ENCODE results near the gene MIDN. TPM values are rescaled to one million over a fixed set of nuclear protein-coding genes. Genes with fewer than 3 reads are reported as not detected.
"Not testable (repeated sequence)": the region's sequence is repeated elsewhere in the genome, so short reads cannot be mapped to it uniquely, and the experiment has no call there.

Gene MIDN
- total RNA-seq, 2 donors from 2014 or later: 87.1 to 113 TPM

DNA sequence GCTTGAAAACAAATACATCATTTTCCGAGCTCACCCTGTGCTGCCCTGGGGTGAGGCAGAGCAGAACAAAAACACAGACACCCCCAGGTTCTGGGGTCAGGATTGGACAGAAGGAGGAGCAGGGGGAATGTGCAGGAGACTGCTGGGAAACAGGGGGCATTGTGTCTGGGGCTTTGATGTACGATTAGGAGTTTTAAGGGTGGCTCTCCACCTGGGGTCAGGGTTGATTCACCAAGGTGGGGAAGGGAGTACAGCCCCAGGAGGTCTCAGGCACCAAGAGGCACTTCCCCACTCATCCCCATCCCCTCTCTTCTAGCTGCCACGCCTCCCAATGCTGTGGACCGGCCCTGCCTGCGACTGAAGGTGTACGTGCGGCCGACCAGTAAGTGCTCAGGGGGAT lies 49.9 kb downstream of the MIDN start:
- Mint-ChIP-seq H3K4me1 (peaks cover 2% of the 10 kb centered on the region), H3K4me3 (no peak overlapping the region)
- no peaks in the 10 kb centered on the region for H3K9me3 ChIP-seq (ENCODE audit: control insufficient read depth, low read length, poor library complexity, severe bottlenecking)

DNA sequence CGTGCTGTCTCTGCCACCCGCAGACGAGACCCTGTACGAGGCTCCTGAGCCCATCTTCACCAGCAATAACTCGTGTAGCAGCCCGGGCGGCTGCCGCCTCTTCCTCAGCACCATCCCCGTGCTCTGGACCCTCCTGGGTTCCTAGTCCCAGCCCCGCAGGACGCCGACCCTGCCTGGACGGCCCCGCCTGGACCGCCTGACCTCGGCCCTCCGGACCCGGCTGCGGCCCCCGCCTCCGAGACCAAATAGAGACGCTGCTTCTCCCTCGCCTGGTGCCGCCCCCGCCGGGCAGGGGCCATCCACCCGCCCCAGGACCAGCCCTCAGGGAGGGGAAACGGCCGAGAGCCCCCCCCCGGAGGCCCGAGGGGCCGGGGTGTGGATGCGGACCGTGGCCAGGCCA lies 51.4 kb downstream of the MIDN start:
- Mint-ChIP-seq H3K36me3 (ENCODE audit: low read depth) (no peaks in the 10 kb centered on the region), H3K27me3 (no peaks in the 10 kb centered on the region), H3K4me1 (no peaks in the 10 kb centered on the region), H3K4me3 (no peak overlapping the region), H3K27ac (no peak overlapping the region)
- ATAC-seq (no peak), DNase-seq (no peak)
- H3K9me3 ChIP-seq (ENCODE audit: control insufficient read depth, low read length, poor library complexity, severe bottlenecking): no peaks in the 10 kb centered on the region

More for the DNA sequence above, 49.9 kb downstream of the MIDN start:
- ATAC-seq (no peak), DNase-seq (no peak)
- Mint-ChIP-seq H3K27ac (peak overlapping the region; percentile 14), H3K36me3 (ENCODE audit: low read depth) (no peaks in the 10 kb centered on the region), H3K27me3 (no peaks in the 10 kb centered on the region)

DNA sequence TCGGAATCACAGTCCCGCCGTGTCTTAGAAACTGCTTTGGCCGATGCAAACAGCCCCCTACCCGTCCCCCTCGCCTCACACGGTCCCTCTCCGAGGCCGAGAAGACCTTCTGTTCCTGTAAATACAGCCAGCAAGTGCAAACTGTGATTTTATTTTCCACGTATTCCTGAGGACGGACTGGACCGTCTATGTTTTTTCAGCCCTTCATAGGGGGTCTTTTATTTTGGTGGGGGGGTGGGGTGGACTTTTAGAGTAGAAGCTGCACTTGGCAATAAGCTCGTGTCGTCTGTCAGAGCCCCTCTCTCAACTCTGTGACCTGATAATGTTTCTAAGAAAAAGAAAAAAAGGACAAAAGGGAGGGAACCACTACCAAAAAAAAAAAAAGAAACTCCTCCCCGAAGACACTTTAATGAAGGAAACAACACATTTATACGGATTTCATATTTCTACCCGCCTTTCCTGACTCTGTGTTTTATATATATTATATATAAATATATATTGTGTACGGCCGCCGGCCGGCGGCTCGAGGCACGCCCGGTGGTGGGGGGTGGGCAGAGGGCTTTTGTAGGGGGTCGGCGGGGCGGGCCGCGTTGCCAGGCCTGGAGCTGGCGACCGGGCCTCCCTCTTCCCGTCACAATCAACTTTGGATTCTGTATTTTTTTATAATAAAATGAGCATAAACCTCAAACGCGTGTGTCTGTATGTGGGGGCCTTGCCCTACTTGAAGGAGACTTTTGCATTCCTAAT lies 52.5 kb downstream of the MIDN start:
- H3K4me3 Mint-ChIP-seq: no peak overlapping the region

DNA sequence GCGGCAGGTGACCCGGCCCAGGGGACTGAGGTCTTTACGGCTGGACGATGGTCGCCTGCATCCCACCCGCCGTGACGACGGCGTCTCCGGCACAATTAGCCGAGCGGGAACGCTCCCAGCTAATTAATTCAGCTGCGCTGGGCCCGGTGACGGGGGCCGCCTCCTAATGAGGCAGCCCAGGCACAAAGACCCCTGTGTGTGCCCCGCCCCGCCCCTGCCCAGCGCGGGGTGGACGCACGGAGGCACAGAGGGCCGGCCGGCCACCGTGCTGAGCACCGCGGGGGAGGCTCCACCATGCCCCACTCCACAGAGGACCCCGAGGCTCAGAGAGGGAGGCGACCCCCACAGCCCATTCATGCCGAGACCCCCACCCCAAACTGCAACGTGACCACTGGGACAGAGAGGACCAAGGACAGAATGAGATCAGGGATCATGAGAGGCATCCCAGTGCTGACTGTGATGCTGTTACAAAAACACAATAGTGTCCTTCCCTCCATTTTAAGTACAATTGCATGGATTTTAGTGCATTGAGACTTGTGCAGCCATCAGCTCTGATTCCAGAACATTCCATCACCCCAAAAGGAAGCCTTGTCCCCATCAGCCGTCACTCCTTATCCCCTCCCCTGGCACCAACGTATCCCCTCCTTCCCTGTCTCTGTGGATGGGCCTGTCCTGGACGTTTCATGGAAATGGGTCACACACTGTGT lies 54.3 kb downstream of the MIDN start:
- ATAC-seq (no peak), DNase-seq (no peak)
- no peak overlapping the region for H3K4me3 Mint-ChIP-seq
- H3K36me3 Mint-ChIP-seq (ENCODE audit: low read depth): no peaks in the 10 kb centered on the region
- no peaks in the 10 kb centered on the region for H3K4me1 Mint-ChIP-seq
- H3K27ac Mint-ChIP-seq: no peak overlapping the region
- H3K27me3 Mint-ChIP-seq: no peaks in the 10 kb centered on the region
- H3K9me3 ChIP-seq (ENCODE audit: control insufficient read depth, low read length, poor library complexity, severe bottlenecking): no peaks in the 10 kb centered on the region

More for the DNA sequence above, 52.5 kb downstream of the MIDN start:
- H3K27ac Mint-ChIP-seq: no peak overlapping the region
- no peaks in the 10 kb centered on the region for H3K9me3 ChIP-seq (ENCODE audit: control insufficient read depth, low read length, poor library complexity, severe bottlenecking)
- no peaks in the 10 kb centered on the region for H3K4me1 Mint-ChIP-seq
- DNase-seq: no peak
- no peaks in the 10 kb centered on the region for H3K36me3 Mint-ChIP-seq (ENCODE audit: low read depth)
- ATAC-seq: no peak
- no peaks in the 10 kb centered on the region for H3K27me3 Mint-ChIP-seq

DNA sequence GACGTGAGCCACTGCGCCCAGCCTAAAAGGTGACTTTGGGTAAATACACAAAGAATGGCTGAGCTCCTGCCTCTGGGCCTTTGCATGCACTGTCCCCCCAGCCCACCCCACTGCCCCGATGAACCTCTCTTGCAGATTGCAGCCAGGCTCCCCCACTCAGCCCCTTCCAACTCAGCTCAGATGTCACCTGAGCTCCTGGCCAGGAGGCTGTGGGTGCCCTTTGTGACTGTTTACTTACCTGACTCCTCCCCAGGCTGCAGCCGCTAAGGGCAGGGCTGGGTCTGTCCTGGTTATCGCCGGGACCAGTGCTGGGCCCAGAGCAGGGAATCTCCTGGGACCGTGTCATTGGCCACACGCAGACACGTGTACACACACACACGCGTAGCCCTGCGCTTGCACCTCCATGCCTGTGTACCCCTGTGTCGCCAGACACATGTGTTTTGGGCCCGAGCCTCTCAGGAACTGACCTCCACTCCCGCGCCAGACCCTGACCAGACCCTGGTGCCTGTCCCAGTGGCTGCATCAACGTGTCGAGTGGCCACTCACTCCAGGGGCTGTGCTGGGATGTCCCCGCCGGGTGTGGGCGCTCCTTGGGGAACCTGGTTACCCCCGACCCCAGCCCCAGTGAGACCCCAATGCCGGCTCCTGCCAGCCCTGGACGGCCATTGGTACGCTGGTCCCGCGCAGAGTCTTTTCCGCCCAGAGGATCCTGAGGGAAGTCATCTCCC lies 56.0 kb downstream of the MIDN start:
- Mint-ChIP-seq H3K27ac (no peak overlapping the region), H3K27me3 (no peaks in the 10 kb centered on the region), H3K36me3 (ENCODE audit: low read depth) (no peaks in the 10 kb centered on the region), H3K4me3 (no peak overlapping the region), H3K4me1 (no peaks in the 10 kb centered on the region)
- ATAC-seq (no peak), DNase-seq (no peak)
- no peaks in the 10 kb centered on the region for H3K9me3 ChIP-seq (ENCODE audit: control insufficient read depth, low read length, poor library complexity, severe bottlenecking)

DNA sequence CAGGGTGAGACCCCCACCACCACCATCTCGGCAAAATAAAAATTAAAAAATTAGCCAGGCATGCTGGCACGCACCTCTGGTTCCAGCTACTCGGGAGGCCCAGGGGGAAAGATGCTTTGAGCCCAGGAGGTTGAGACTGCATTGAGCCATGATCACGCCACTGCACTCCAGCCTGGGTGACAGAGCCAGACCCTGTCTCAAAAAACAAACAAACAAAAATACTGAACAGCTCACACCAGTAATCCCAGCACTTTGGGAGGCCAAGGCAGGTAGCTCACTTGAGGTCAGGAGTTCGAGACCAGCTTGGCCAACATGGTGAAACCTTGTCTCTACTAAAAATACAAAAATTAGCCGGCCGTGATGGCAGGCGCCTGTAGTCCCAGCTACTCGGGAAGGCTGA lies 57.0 kb downstream of the MIDN start:
- not testable (repeated sequence) for H3K27me3 Mint-ChIP-seq; ATAC-seq; H3K36me3 Mint-ChIP-seq (ENCODE audit: low read depth); H3K4me1 Mint-ChIP-seq; H3K27ac Mint-ChIP-seq; H3K9me3 ChIP-seq (ENCODE audit: control insufficient read depth, low read length, poor library complexity, severe bottlenecking); H3K4me3 Mint-ChIP-seq; DNase-seq

DNA sequence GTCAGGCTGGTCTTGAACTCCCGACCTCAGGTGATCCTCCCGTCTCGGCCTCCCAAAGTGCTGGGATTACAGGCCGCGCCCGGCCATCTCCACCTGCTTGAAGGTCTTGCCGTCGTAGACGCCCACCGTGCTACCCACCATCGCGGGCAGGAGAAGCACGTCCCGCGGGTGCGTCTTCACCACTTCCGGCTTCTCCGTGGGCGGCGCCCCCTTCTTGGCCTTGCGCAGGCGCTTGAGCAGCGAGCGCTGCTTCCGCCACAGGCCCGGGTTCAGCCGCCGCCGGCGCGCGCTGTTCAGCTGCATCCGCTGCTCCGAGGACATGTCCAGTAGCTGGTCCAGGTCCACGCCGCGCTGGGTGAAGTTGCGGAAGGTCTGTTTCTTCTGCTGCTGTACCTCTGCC lies 58.9 kb downstream of the MIDN start:
- Mint-ChIP-seq H3K4me3 (no peak overlapping the region), H3K4me1 (no peaks in the 10 kb centered on the region)

DNA sequence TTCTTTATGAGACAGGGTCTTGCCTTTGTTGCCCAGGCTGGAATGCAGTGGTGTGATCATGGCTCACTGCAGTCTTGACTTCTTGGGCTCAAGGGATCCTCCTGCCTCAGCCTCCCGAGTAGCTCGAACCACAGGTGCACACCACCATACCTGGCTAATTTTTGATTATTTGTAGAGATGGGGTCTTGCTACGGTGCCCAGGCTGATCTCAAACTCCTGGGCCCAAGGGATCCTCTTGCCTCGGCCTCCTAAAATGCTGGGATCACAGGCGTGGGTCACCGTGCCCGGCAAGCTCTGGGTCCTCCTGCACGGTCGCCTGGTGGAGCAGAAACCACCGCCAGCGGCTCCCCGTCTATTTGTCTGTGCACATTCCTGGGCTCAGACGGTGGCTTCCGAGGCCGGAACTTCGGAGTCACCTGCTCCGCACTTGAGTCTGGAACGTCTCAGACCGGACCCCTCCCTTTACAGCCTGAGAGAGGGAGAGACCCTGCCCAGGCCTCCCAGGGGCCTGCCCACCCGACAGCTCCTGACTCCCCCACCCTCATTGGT lies 59.4 kb downstream of the MIDN start:
- Mint-ChIP-seq H3K4me1 (no peaks in the 10 kb centered on the region), H3K36me3 (ENCODE audit: low read depth) (no peaks in the 10 kb centered on the region), H3K27ac (no peak overlapping the region), H3K4me3 (no peak overlapping the region), H3K27me3 (no peaks in the 10 kb centered on the region)
- no peak for ATAC-seq
- H3K9me3 ChIP-seq (ENCODE audit: control insufficient read depth, low read length, poor library complexity, severe bottlenecking): no peaks in the 10 kb centered on the region
- DNase-seq: no peak

More for the DNA sequence above, 58.9 kb downstream of the MIDN start:
- Mint-ChIP-seq H3K27me3 (no peaks in the 10 kb centered on the region), H3K27ac (no peak overlapping the region), H3K36me3 (ENCODE audit: low read depth) (no peaks in the 10 kb centered on the region)
- no peaks in the 10 kb centered on the region for H3K9me3 ChIP-seq (ENCODE audit: control insufficient read depth, low read length, poor library complexity, severe bottlenecking)
- no peak for DNase-seq
- ATAC-seq: no peak

DNA sequence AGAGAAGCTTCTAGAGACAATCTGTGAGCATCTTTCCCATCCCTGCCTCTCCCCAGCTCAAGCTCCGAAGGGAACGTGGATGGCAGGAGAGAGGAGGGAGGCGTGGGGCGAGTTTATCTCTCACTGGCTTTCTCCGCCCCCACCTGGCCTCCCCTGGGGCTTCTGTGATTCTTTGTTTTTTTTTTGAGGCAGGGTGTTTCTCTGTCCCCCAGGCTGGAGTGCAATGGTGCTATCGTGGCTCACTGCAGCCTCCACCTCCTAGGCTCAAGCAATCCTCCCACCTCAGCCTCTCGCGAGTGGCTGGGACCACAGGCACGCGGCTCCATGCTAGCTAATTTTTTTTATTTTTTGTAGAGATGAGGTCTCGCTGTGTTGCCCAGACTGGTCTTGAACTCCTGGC lies 60.3 kb downstream of the MIDN start:
- no peak for ATAC-seq
- H3K4me3 Mint-ChIP-seq: no peak overlapping the region
- H3K36me3 Mint-ChIP-seq (ENCODE audit: low read depth): no peaks in the 10 kb centered on the region
- no peaks in the 10 kb centered on the region for H3K4me1 Mint-ChIP-seq
- no peaks in the 10 kb centered on the region for H3K9me3 ChIP-seq (ENCODE audit: control insufficient read depth, low read length, poor library complexity, severe bottlenecking)
- H3K27ac Mint-ChIP-seq: no peak overlapping the region
- no peak for DNase-seq
- no peaks in the 10 kb centered on the region for H3K27me3 Mint-ChIP-seq

Other genes starting within 250 kb of the MIDN start
- 1 to 10 TPM in 1 of 2 donors, not detected in 1; 1.8 TPM for gene GRIN3B, start 248.2 kb upstream of the MIDN start, total RNA-seq
- gene TMEM259, start 227.5 kb upstream of the MIDN start, total RNA-seq: 100 to 1,000 TPM; 270 to 318 TPM
- gene RNU6-2, start 227.1 kb upstream of the MIDN start, total RNA-seq: not detected
- gene CNN2, start 222.0 kb upstream of the MIDN start, total RNA-seq: 100 to 1,000 TPM; 263 to 301 TPM
- 100 to 1,000 TPM; 107 to 112 TPM for gene ABCA7, start 208.5 kb upstream of the MIDN start, total RNA-seq
- 100 to 1,000 TPM; 603 to 646 TPM for gene ARHGAP45, start 181.4 kb upstream of the MIDN start, total RNA-seq
- gene POLR2E, start 153.2 kb upstream of the MIDN start, total RNA-seq: 10 to 100 TPM; 63.8 to 81.4 TPM
- gene GPX4, start 144.6 kb upstream of the MIDN start, total RNA-seq: 100 to 1,000 TPM; 184 to 187 TPM
- gene SBNO2, start 74.3 kb upstream of the MIDN start, total RNA-seq: 100 to 1,000 TPM in 1 of 2 donors, 10 to 100 TPM in 1; 85.4 to 106 TPM
- 10 to 100 TPM; 70.0 to 70.4 TPM for gene STK11, start 42.8 kb upstream of the MIDN start, total RNA-seq
- gene CBARP, start 10.6 kb upstream of the MIDN start, total RNA-seq: not detected
- gene ATP5F1D, start 6.8 kb upstream of the MIDN start, total RNA-seq: 100 to 1,000 TPM; 104 to 115 TPM
- gene CIRBP, start 20.7 kb downstream of the MIDN start, total RNA-seq: 100 to 1,000 TPM; 460 to 474 TPM
- gene FAM174C, start 26.9 kb downstream of the MIDN start, total RNA-seq: 10 to 100 TPM; 40.6 to 43.6 TPM
- gene EFNA2, start 37.3 kb downstream of the MIDN start, total RNA-seq: not detected
- gene NDUFS7, start 135.3 kb downstream of the MIDN start, total RNA-seq: 10 to 100 TPM; 50.9 to 54.7 TPM
- gene GAMT, start 153.0 kb downstream of the MIDN start, total RNA-seq: 1 to 10 TPM; 9.0 to 9.9 TPM
- 100 to 1,000 TPM; 148 to 163 TPM for gene DAZAP1, start 159.0 kb downstream of the MIDN start, total RNA-seq
- gene RPS15, start 189.8 kb downstream of the MIDN start, total RNA-seq: 1,000 to 10,000 TPM; 1,653 to 1,678 TPM
- under 1 TPM; 0.07 to 0.44 TPM for gene APC2, start 201.5 kb downstream of the MIDN start, total RNA-seq
- 10 to 100 TPM; 24.3 to 29.0 TPM for gene C19orf25, start 230.6 kb downstream of the MIDN start, total RNA-seq
- 1 to 10 TPM; 3.3 to 4.5 TPM for gene PCSK4, start 241.8 kb downstream of the MIDN start, total RNA-seq
- 1 to 10 TPM; 1.8 to 2.3 TPM for gene REEP6, start 242.6 kb downstream of the MIDN start, total RNA-seq